Measurements from ENCODE around the gene TGFBR2.

TGFBR2 gene

DNA sequence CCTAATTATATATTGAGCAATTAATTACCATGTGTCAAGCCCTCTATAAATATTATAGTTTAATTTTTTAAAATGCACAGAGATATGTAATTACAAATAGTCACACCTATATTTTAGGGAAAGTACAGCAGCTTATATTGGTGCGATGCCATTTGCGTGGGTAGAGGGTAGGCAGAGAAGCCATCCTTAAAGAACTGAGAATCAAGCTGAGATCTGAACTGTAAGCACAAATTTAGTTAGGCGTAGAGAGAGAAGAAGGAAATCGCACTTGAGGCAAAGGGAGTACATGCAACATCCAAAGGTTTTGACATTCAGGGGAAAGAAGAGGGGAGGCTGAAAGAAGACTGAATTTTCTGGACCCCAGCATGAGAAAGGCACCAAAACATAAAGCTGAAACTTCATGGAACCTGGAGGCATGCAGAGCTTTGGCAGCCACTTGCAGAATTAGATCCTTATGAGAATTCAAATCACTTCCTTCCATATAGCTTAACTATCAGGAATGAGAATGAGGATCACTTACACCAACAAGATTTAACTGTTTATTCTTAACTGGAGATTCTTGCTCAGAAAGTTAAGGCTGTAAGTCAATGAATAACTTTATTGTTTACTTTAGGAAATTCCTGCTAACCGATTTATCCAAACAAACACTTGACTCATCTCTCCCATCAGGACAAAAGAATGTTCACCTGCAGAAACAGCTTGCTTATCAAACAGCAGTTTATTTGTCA lies 114.3 kb downstream of the TGFBR2 start:
- Histone ChIP-seq H3K27me3 (replicated peaks; ENCODE audit: control insufficient read depth, insufficient read depth, low read length) (no peaks in the 10 kb centered on the region), H3K36me3 (ENCODE audit: control insufficient read depth, insufficient read depth, low read length) (no peaks in the 10 kb centered on the region), H3K4me3 (replicated peaks; ENCODE audit: low read depth, low read length) (no peak overlapping the region)
- TF ChIP-seq, protein P1, sequence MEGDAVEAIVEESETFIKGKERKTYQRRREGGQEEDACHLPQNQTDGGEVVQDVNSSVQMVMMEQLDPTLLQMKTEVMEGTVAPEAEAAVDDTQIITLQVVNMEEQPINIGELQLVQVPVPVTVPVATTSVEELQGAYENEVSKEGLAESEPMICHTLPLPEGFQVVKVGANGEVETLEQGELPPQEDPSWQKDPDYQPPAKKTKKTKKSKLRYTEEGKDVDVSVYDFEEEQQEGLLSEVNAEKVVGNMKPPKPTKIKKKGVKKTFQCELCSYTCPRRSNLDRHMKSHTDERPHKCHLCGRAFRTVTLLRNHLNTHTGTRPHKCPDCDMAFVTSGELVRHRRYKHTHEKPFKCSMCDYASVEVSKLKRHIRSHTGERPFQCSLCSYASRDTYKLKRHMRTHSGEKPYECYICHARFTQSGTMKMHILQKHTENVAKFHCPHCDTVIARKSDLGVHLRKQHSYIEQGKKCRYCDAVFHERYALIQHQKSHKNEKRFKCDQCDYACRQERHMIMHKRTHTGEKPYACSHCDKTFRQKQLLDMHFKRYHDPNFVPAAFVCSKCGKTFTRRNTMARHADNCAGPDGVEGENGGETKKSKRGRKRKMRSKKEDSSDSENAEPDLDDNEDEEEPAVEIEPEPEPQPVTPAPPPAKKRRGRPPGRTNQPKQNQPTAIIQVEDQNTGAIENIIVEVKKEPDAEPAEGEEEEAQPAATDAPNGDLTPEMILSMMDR (IDR thresholded peaks at IDR 0.05; ENCODE audit: insufficient read depth, low read length, poor library complexity, severe bottlenecking), result no peak
- no peak for DNase-seq (ENCODE audit: extremely low read depth, insufficient read length)

DNA sequence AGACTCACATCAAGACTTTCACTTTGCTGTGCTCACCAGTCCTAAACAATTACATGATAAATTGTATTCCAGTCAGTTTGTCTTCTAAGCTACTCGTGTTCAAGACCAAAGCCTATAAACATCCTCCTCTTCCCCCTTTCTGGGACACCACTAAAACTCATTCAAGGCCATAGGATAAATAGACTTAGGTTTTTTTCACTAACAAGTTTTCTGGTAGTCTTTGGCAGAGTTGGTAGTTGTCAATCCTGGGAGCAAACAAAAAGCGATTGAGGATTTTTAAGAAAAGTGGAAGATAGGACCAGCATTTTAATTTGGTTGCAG lies 114.9 kb downstream of the TGFBR2 start:
- Histone ChIP-seq H3K36me3 (ENCODE audit: control insufficient read depth, insufficient read depth, low read length) (no peaks in the 10 kb centered on the region), H3K27me3 (replicated peaks; ENCODE audit: control insufficient read depth, insufficient read depth, low read length) (no peaks in the 10 kb centered on the region), H3K4me3 (replicated peaks; ENCODE audit: low read depth, low read length) (no peak overlapping the region)
- DNase-seq (ENCODE audit: extremely low read depth, insufficient read length), result no peak
- TF ChIP-seq, protein P1 (IDR thresholded peaks at IDR 0.05; ENCODE audit: insufficient read depth, low read length, poor library complexity, severe bottlenecking), result no peak

DNA sequence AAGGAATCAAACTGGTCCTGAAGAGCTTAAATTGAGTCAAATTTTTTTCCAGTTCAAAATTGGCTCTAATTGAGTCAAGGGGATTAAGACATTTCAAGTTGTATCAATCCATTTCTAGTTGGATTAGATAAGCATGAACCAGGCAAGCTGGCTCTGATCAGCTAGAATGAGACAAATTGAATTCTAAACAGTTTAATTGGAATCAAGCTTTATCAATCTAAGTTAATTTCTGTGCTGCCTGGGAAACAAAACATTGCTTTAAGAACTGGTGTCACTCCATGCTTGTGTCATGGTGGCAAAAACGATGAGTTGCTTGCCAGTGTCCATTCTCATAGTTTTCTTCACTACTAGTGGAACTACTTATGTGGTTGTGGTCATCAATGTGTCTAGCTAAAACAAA lies 116.8 kb downstream of the TGFBR2 start:
- no peaks in the 10 kb centered on the region for H3K27me3 ChIP-seq (replicated peaks; ENCODE audit: control insufficient read depth, insufficient read depth, low read length)

DNA sequence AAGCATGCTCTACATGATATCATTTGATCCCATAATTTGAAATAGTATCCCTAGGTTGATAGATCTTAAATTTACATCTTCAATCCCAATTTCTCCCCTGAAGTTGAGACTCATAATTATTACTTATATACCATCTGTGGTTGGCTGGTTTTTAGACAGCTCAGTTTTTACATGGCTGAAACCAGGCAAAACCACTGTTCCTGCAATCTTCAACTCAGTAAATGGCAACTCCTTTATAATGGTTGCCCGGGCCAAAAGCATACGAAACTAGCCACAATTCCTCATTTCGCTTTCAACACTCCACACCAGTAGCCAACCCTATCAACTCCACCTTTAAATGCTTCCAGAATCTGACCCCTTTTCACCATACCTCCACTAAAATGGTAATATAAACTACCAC lies 118.5 kb downstream of the TGFBR2 start:
- DNase-seq (ENCODE audit: extremely low read depth, insufficient read length), result no peak
- TF ChIP-seq, protein P1 (IDR thresholded peaks at IDR 0.05; ENCODE audit: insufficient read depth, low read length, poor library complexity, severe bottlenecking), result no peak
- H3K36me3 ChIP-seq (ENCODE audit: control insufficient read depth, insufficient read depth, low read length), result no peaks in the 10 kb centered on the region
- H3K4me3 ChIP-seq (replicated peaks; ENCODE audit: low read depth, low read length), result no peak overlapping the region
- H3K27me3 ChIP-seq (replicated peaks; ENCODE audit: control insufficient read depth, insufficient read depth, low read length), result no peaks in the 10 kb centered on the region

More for the DNA sequence above, 116.8 kb downstream of the TGFBR2 start:
- TF ChIP-seq, protein P1 (IDR thresholded peaks at IDR 0.05; ENCODE audit: insufficient read depth, low read length, poor library complexity, severe bottlenecking), result no peak
- H3K4me3 ChIP-seq (replicated peaks; ENCODE audit: low read depth, low read length), result no peak overlapping the region
- no peak for DNase-seq (ENCODE audit: extremely low read depth, insufficient read length)
- no peaks in the 10 kb centered on the region for H3K36me3 ChIP-seq (ENCODE audit: control insufficient read depth, insufficient read depth, low read length)

DNA sequence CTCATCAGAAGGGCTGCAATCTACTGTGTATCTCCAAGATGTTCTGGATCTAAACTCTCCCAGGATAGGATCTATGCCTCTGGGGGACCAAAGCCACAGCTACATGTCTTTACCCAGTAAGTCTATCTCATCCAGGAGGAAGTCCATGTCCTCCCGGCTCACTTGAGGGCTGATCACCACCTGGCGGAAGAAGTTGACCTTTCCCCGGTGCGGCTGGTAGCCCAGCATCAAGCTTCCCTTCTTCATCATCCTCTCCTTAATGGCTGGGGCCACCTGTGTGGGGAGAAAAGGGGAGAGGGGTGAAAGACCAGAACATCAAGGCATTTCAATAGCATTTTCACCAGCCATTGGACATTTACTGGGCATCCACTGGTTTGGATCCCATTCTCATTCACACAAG lies 121.7 kb downstream of the TGFBR2 start:
- no peaks in the 10 kb centered on the region for H3K27me3 ChIP-seq (replicated peaks; ENCODE audit: control insufficient read depth, insufficient read depth, low read length)
- H3K36me3 ChIP-seq (ENCODE audit: control insufficient read depth, insufficient read depth, low read length), result no peaks in the 10 kb centered on the region
- no peak overlapping the region for H3K4me3 ChIP-seq (replicated peaks; ENCODE audit: low read depth, low read length)
- DNase-seq (ENCODE audit: extremely low read depth, insufficient read length), result no peak
- TF ChIP-seq, protein P1 (IDR thresholded peaks at IDR 0.05; ENCODE audit: insufficient read depth, low read length, poor library complexity, severe bottlenecking), result no peak

DNA sequence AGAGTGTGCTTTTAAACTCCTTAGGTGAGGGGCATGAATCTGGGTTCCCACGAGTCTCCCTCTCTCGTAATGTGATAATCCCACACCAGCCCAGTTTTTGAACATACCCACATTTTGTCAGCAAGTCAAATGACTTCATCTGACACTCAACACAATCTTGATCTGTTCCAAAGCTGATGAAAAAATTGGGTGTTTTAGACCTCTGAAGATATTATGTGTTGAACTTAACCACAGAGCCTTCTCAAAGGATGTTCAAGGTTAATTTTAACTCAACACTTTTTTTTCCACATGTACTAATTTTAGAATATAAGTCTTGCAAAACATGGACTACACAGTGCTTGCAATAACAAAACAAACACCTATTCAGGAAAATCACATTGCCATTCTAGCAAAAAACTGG lies 123.1 kb downstream of the TGFBR2 start:
- DNase-seq (ENCODE audit: extremely low read depth, insufficient read length), result no peak
- Histone ChIP-seq H3K4me3 (replicated peaks; ENCODE audit: low read depth, low read length) (no peak overlapping the region), H3K36me3 (ENCODE audit: control insufficient read depth, insufficient read depth, low read length) (no peaks in the 10 kb centered on the region), H3K27me3 (replicated peaks; ENCODE audit: control insufficient read depth, insufficient read depth, low read length) (no peaks in the 10 kb centered on the region; the same call in 1 of the 2 replicates)
- TF ChIP-seq, protein P1 (IDR thresholded peaks at IDR 0.05; ENCODE audit: insufficient read depth, low read length, poor library complexity, severe bottlenecking), result no peak
